Measurements from ENCODE around the gene WNT9B. TPM values are rescaled to one million over a fixed set of nuclear protein-coding genes. Genes with fewer than 3 reads are reported as not detected.

The WNT9B gene
- total RNA-seq, 6 experiments from 2014 or later = not detected

- no peak overlapping the region for H3K27ac Mint-ChIP-seq
- H3K4me1 Mint-ChIP-seq (ENCODE audit: low read depth) = no peaks in the 10 kb centered on the region
- no peaks in the 10 kb centered on the region for H3K36me3 Mint-ChIP-seq (ENCODE audit: low read depth)
- no peak for TF ChIP-seq CTCF (IDR thresholded peaks at IDR 0.05)
- no peaks in the 10 kb centered on the region for H3K9me3 Mint-ChIP-seq
- no peak overlapping the region for H3K4me3 Mint-ChIP-seq
- no peak for DNase-seq
- peaks cover 80% of the 10 kb centered on the region for H3K27me3 Mint-ChIP-seq (ENCODE audit: insufficient read depth)
These were observed 38.7 kb downstream of the WNT9B start for GRCh38 chr17:46889992-46890564.

GRCh38 chr17:46890638-46891037, 39.3 kb downstream of the WNT9B start:
- DNase-seq = no peak
- no peaks in the 10 kb centered on the region for H3K4me1 Mint-ChIP-seq (ENCODE audit: low read depth)
- no peaks in the 10 kb centered on the region for H3K9me3 Mint-ChIP-seq
- H3K27ac Mint-ChIP-seq = no peak overlapping the region
- no peak for TF ChIP-seq CTCF (IDR thresholded peaks at IDR 0.05)
- H3K27me3 Mint-ChIP-seq (ENCODE audit: insufficient read depth) = peaks cover 79% of the 10 kb centered on the region
- H3K36me3 Mint-ChIP-seq (ENCODE audit: low read depth) = no peaks in the 10 kb centered on the region
- H3K4me3 Mint-ChIP-seq = no peak overlapping the region

GRCh38 chr17:46892192-46892703, 40.9 kb downstream of the WNT9B start:
- no peak for DNase-seq
- Mint-ChIP-seq H3K4me3 (no peak overlapping the region), H3K27ac (no peak overlapping the region), H3K9me3 (no peaks in the 10 kb centered on the region), H3K4me1 (ENCODE audit: low read depth) (no peaks in the 10 kb centered on the region), H3K27me3 (ENCODE audit: insufficient read depth) (peaks cover 85% of the 10 kb centered on the region), H3K36me3 (ENCODE audit: low read depth) (no peaks in the 10 kb centered on the region)
- no peak for TF ChIP-seq CTCF (IDR thresholded peaks at IDR 0.05)

GRCh38 chr17:46894024-46894423, 42.6 kb downstream of the WNT9B start:
- Mint-ChIP-seq H3K4me1 (ENCODE audit: low read depth) (no peaks in the 10 kb centered on the region), H3K36me3 (ENCODE audit: low read depth) (no peaks in the 10 kb centered on the region), H3K27me3 (ENCODE audit: insufficient read depth) (peaks cover 69% of the 10 kb centered on the region), H3K9me3 (peaks cover 7% of the 10 kb centered on the region; the same call in 1 of the 2 replicates), H3K27ac (no peak overlapping the region), H3K4me3 (no peak overlapping the region)
- no peak for TF ChIP-seq CTCF (IDR thresholded peaks at IDR 0.05)
- DNase-seq = no peak

- Mint-ChIP-seq H3K4me3 (no peak overlapping the region), H3K36me3 (ENCODE audit: low read depth) (no peaks in the 10 kb centered on the region), H3K27me3 (ENCODE audit: insufficient read depth) (peaks cover 64% of the 10 kb centered on the region), H3K27ac (no peak overlapping the region), H3K9me3 (peaks cover 7% of the 10 kb centered on the region; the same call in 1 of the 2 replicates), H3K4me1 (ENCODE audit: low read depth) (no peaks in the 10 kb centered on the region)
- TF ChIP-seq CTCF (IDR thresholded peaks at IDR 0.05) = no peak
- no peak for DNase-seq
These were observed 43.2 kb downstream of the WNT9B start for GRCh38 chr17:46894476-46895151.

Data from HFFc6 (cell line).